HG02885 (cell line): ENCODE data around the gene PTPRF.
"Not testable (repeated sequence)": the region's sequence is repeated elsewhere in the genome, so short reads cannot be mapped to it uniquely, and the experiment has no call there.

ENCODE experiments used
- ATAC-seq: cut with Tn5 transposase; IDR thresholded peaks from one replicate; pipeline ENCODE4 v1.9.1; 2021; ENCODE audit warnings: mild to moderate bottlenecking; ENCODE audit not compliant: unreplicated experiment, poor library complexity

PTPRF gene

DNA sequence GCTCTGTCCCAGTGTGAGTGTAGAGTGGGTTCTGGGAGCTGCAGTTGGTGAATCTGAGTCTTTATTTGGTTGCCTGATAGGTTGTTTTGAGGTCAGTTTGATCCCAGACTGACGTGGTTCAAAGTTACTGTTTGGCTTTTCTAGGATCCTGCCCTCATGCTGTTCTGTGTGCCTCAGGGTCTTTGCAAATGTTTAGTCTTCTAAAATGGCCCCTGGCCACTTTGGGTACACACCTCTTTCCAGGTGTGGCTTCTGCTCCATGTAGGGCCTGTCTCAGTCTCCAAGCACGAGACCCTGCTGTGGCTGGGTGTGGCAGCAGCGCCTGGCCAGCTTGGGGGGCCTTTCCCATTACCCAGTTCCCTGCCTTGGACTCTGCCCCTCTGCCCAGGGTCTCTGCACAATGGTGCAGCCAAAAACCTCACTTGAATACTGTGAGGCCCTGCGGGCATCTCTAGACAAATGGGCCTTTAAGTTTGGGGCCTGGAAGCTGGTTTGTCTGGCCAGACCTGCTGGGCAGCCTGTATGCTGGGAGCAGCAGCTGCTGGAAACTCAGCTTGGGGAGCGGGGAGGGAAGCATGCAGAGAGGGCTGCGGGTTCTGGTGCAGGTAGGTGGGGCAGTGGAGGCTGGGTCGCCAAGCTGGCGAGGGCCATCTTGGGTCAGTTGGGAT is 5.6 kb downstream of the PTPRF start:
- ATAC-seq: no peak

DNA sequence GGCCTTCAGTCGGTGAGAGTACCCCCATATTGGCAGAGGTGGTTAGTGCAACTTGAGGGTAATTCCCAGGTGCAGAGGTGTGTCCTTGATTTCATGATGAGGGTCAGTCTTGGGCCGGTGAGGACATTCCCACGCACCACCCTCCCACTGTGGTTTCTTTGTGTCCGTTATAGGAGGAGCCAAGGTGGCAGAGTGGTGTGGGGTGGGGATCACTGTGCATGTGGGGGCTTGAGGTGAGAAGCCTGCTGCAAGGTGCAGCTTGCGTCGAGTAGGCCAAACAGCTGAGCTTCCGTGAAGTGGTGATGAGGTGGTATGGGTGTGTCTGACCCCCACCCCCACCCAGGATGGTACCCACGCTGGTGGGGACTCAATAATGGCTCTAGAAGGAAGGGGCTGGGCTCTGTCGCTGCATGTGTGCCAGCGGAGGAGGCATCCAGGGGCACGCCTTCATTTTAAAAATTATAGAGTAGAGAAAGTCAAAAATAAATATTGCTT is 6.2 kb downstream of the PTPRF start:
- no peak for ATAC-seq

DNA sequence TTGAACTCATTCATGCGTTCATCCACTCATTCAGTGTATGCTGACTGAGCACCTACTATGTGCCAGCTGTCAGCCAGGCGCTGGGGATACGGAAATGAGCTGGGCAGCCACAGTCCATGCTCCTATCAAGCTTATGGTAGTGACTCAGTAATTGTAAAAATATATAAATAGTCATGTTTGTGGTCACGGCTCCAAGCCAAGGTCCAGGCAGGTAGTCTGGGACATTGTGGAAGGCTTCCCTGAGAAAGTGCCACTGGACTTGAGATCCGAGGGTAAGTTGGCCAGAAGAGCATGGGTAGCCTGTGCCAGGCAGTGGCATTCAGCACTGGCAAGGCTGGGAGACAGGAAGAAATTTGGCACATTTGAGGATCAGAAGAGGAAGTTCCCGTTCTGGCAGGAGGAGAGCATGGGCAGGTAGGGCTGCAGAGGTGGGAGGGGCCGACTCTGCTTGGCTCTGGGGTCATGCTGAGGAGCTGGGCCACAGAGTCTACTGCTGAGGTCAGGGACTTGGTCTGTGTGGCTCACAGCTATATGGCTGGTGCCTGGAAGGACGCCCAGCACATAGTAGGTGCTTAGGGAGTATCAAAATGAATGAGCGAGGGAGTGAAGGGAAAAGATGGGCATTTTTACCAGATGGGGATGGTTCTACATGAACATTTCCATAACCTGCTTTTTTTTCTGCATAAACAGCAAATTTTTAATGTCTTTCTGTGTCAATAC is 6.9 kb downstream of the PTPRF start:
- no peak for ATAC-seq

DNA sequence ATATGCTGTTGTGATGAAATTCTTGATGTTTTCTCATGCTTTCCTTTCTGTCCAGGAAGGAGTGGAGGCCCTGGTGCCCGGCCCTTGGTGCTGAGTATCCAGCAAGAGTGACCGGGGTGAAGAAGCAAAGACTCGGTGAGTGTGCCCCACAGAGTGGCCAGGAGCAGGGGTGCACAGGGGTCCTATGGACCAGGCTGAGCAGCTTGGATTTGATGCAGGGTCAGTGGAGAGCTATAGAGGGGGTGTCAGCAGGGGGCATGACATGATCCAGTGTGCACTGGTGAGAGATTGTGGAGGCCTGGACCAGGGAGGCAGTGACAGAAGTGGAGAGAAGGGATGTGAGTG is 7.4 kb downstream of the PTPRF start:
- no peak for ATAC-seq

DNA sequence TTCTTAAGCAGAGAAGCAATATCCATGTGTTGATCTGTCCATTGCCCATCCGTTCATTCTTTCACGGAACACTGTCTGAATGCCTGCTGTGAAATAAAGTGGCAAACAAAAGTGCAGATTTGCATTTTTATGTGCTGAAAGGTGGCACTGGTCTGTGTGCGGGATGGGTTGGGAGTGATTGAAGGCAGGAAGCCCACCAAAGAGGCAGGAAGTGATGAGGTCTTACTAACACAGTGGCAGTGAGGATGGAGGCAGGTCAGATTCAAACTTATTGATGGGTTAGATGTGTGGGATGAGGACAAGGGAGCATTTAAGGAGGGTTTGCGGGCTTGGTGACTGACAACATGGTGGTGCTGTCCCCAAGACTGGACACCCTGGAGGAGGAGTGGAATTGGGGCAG is 8.3 kb downstream of the PTPRF start:
- no peak for ATAC-seq

DNA sequence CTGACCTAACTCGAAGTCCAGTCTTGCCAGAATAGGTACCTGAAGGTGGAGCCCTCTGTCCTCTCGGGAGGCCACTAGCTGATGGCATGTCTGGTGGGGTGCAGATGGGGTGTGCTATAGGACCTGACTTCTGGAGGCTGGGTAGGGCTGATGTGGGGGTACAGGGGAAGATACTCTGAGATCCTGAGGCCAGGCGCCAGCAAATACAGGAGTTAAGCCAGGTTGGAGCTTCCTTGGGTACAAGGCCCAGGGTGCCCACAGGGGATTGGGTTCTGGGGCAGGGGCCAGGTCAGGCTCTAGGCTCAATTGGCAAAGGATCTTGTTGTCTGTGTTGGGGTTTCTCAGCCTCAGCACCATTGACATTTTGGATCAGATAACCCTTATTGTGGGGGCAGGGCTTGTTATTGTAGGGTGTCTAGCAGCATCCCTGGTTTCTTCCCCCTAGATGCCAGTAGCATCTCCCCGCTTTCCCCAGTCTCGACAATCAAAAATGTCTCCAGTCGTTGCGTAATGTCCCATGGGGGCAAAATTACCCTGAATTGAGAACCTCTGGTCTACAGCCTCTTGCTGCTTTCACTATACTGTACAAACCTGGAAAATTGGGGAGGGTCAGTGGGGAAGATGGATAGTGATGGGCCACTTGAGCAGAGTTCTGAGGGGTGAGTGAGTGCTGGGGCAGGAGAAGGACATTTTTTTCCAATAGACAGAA is 9.2 kb downstream of the PTPRF start:
- ATAC-seq: no peak

DNA sequence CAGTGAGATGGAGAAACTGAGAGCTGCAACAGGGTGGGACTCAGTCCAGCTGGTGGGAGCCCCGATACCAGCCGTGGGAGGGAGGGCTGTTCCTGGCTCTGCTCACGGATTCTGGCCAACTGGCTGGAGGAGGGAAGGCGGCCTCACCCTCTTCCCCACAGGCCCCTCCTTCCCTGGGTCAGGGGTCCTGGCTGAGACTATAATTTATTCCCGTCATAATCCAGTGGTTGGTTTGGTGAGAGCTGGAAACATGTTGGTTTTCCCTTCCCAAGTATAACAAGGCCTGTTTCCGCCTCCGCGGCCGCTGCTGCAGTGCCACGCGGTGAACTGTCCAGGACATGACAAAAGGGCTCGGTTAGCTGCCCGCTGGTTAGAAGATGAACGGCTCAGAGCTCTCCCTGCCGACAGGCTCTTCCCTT is 10.0 kb downstream of the PTPRF start:
- no peak for ATAC-seq

DNA sequence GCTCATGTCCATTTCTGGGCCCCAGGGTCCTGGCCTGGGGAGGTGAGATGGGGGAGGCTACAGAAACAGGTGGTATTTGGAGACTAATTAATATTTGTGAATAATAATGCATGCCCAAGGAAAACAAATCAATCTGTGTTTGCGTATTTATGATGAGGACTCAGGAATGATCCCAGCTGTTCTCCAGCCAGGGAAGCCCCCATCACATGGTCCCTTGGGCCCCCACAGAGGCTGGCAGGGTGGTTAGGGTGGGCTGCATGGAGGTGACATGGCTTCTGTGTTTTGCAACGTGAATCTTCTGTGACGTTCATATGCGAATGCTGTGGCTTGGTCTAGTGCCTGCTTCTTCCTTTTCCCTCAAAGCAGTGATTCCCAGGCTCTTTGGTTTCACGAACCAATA is 10.5 kb downstream of the PTPRF start:
- ATAC-seq: no peak

DNA sequence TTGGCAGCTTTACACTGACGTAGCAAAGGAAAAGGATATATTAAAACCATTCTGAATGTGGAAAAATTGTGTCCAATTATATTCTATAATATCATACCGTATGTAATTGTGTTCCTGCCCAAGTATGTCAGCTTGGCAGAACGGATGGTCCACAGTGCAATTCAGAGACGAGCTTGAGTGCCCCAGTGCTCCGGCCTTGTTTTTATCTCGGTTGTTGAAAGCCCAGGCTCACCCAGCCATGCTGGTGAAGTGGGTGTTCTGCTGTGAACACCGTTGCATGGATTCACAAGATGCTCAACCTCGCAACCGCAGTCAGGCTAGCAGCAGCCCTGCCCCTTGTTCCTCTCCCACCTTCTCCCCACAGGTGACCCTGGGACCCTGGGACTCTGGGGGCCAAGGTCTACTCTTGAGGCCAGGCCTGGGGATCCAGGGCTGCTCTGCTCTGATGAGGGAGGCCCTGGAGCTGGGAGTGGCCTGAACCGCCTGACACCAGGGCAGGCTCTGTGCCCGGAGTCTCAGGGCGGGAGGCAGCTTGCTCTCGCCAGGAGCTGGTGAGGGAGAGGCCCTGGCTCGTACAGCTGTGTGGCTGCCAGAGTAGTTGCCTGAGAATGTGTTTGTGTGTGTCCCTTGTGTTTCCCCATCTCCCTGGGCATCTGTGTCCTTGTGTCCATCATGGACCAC is 11.2 kb downstream of the PTPRF start:
- ATAC-seq: no peak

DNA sequence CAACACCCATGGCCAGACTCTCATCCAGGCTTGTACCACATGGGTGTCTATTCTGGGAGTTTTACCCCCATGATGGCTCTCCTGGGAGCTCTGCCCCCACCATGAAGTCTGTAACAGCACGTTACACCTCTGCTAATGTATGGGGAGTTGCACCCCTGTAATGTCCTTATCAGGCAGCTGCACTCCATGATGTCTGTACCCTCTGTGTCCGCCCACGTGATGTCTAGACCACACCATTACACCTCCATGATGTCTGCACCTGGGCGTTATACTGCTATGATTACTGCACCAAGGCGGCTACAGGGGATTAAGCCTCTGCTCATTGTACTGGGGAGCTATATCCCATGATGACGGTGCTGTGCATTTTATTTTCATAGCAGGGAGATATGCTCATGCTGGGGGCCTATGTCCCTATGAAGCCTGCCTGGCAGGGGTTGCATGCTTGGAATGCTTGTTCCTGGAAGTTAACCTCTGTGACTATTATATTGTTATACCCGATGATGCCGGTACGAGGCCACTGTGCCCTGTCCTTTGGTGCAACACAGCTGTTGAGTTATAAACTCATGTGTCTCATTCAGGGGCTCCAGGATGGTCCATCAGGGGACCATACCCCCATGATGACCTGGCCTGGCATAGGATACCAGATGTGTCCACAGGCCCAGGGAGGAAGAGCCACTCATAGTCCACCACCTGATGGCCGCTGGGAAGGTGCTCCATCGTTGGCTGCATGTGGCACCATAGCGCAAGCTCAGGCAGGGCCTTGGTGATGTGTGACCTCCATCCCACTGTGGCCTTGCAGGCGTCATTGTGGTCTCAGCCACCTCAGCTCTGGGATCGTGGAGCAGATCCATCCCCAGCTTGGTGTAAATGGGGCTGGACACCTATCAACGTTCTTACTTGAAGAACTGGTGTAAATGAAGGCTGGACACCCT is 12.1 kb downstream of the PTPRF start:
- no peak for ATAC-seq

DNA sequence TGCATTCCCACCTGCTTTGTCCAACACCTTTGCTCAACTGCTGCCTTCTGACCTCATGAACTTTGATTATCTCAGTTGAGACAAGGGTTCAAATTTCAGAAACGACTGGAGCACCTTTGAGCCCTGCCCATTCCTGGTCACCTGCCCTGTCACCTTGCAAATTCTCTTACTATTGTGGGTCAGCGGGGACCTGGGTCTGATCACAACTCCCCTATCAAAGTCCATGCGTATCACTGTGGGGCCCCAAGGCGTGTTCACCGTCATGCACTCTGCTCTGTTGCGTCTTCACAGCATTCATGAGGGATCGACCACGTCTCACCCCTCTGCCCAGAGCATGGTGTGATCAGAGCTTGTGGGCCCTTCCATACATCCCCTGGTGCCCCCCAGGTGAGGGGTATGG is 12.9 kb downstream of the PTPRF start:
- no peak for ATAC-seq

DNA sequence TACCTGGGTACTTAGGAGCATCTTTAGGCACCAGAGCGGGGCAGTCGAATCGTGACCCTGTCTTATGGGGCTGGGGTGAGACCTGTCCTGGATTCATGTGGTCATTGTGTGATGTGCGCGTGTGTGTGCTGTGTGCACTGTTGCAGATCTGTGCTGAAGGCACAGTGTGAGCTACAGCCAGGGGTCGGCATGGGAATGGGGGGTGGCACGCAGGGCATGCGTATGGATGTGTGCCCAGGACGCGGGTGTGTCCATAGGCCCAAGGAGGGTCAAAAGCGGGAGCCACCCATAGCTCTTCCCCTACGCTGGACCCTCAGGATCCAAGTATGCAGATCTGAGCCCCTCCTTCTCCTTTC is 14.6 kb downstream of the PTPRF start:
- no peak for ATAC-seq

DNA sequence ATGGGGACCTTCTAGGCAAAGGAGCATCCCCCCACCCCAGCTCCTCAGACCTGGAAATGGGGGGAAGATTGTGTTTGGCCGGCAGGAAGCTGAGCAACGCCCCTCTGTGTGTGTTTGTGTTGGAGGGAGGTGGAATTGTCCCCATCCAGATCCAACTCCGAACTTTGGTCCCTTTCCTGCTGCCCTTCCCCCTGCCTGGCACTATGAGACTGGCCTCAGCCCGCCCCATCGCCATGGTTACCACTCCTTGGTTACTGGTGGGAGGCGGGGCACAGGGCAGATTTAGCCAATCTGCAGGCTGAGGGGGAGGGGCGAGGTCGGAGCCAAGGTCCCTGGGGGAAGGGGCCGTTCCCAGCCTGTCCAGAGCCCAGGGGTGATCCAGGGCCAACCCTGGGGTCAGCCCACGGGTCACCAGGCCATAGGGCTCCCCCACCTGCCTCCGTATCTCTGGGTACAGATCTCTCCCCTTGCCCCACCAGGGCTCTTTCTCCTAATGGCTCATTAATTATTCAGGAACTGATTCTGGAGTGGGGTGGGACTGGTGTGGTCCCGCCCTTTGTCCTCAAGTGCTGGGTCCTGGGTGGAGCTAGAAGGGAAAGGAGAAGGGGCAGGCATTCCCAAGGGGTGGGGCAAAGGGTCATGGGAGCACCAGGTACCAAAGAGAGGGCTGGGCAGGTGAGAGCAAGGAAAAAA is 15.2 kb downstream of the PTPRF start:
- no peak for ATAC-seq

DNA sequence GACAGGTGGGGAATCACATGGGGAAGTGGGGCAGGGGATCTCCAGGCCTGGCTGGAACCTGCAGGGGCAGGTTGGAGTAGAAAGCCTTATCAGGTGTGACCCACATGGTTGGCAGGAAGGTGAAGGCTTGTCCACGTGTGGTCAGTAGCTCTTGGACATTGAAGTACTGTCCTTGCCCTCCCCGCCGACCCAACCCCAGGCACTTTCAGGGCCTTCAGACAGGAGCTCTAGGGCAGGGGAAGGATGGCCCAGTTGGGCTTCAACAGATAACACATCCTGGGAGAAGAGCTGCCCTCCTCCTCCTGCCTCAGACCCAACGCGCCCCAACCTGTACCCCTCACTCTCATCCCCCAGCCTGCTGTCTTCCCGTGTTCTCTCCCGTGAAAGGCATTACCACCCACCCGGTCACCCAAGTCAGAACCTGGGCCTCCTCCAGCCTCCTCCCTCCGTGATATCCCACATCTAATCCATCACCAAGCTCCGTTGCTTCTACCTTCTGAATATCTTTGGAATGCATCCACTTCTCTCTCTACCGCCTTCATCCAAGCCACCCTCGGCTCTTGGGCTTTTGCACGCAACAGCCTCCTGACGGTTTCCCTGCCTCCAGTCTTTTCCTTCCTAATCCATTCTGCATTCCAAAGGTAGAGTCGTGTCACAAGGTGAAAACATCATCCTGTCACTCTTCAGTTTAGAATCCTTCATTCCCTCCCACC is 15.9 kb downstream of the PTPRF start:
- ATAC-seq: no peak

DNA sequence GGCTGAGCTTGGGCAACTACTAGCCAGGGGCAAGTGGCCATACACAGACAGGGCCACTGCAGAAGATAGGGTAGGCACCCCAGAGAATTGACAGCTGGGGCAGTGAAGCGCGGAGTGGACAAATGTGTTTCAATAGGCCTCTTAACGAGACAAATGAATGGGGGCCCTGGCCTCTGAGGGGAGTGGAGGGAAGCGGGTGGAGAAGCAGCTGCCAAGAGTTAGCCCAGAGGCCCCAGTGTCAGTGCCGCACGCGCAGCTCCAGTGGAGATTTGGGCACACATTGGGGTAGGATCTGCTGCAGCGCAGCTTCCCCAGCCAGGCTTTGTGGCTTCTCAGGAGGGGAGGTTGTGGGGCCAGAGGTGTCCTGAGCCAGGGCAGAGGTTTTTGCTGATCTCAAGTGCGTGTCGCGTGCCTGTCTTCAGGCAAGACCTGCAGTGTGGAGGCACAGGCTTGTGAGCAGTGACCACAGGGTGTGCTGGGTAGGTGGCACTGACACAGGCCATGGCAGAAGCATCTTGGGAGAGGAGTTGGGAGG is 16.9 kb downstream of the PTPRF start:
- no peak for ATAC-seq

DNA sequence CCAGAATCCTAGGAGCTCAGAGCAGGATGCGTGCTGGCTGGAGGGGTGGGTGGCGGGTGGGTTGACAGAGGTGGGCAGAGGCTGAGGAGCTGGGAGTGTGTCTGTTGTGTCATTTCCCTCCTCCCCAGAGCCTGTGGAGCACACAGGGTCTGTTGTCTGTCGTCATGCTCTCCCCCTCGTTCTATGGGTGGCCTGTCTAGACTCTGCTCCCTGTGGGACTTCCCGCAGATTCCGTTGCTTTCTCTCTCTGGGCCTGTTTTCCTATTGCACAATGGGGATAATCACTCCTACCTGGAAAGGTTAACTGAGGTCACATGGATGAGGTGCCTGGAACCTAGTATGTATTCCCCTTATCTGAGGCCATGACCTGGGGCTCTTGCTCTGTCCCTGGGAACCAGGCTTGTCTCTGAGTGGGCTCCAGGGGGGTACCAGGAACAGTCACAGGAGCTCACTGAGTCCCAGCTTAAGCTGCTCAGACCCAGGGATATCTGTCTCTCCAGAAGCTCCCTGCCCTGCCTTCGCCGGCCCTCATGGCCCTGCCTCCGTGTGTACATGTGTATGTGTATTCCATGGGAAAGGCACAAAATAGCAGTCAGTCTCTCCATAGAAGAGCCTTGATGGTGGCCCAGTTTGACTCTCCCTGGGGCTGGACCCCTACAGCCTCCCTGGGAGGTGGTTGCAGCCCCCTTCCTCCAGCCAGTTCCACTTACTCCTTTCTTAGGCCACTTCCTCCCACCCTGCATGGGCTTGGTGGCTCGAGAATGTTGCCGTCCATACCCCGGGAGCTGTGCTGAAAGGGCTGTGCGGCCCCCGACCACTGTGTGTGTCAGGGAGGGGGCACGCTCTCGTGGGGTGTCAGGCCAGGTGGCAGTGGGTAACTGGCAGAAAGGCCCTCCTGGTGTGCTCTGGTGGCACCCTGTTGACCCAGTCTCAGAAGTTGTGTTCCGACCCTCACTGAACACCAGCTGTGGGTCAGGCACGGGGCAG is 17.9 kb downstream of the PTPRF start:
- ATAC-seq: no peak

DNA sequence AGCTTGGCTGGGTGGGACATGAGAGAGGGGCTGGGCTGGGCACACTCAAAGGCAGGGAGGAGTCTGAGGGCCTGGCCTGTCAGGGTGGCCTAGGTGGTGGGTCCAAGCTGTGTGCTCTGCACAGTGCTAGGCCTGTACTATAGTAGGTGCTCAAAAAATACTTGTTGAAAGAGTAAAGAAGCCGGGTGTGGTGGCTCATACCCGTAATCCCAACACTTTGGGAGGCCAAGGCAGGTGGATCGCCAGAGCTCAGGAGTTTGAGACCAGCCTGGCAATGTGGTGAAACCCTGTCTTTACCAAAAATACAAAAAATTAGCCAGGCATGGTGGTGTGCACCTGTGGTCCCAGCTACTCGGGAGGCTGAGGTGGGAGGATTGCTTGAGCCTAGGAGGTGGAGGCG is 18.7 kb downstream of the PTPRF start:
- not testable (repeated sequence) for ATAC-seq
